NOMO-1 treated with dmso at 0.1 percent for 144 hours (cell line): Measurements from ENCODE around the gene HS6ST2.
A peak's percentile ranks its signal among the peaks of the same experiment; 100 is the strongest.

Source experiments
- DNase-seq: peaks from one replicate; lab custom pipeline; 2025; ENCODE audit not compliant: unreplicated experiment; lab: John Stamatoyannopoulos, UW

The HS6ST2 gene

DNA sequence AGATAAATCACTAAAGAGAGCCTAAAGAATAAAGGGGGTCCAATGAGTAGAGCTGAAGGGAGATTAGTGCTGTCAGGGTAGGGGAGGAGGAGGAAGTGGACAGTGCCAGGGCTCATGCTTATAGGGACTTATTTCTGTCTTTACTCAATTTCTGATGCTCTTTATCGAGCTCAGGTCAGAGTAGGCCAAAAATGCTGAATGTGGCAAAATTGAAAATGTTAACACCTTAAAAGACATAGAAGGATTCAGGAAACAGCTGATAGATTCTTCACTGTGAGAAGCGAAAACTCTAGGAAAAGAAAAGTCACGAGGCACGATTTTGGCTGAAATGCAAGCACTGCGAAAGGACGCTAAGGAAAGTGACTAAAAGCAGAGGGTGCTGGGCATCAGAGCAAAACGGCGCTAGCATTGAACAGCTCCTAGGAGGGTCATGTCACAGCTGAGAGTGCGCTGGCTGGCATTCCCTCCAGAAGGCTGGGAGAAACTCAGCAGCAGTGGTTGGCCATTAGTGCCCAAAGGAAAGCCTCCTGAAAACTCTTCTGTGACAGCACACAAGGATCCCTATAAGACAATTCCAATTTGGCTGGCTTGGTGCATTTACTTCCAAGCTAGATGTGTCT, 150.9 kb downstream of the HS6ST2 start:
- DNase-seq, result no peak

DNA sequence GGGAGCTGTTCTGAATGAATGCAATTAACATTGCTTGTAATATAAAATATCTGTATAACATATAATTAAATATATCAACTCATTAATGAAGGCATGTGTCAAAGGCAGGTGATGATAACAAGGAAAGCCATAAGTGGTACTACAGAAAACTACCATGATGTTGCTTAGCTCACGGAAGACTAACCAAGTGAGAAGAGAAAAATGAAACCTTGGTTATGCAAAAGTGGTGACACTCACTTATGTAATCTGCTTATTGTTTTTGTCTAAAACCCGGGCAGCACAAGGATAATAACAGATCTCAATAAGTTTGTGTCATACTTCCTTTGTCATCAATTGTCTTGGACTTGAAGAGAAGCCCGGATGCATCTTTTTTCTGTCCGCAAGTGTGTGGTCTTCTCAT, 156.4 kb downstream of the HS6ST2 start:
- no peak for DNase-seq

DNA sequence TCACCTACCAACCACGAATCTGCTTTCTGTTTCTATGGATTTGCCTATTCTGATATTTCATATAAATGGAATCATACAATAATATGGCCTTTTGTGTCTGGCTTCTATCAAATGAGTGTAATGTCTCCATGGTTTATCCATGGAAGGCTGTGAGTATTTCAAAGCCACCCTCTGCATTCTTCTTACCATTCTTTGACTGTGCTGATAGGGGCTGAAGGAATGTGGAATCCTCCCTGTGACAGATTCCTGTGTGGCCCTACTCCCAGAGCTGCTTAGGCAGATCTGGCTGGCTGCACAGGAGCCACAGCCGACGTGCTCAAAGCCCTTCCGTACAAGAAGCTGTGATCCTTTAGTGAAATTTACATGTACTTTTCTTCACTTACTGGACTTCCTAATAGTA, 163.2 kb downstream of the HS6ST2 start:
- no peak for DNase-seq

DNA sequence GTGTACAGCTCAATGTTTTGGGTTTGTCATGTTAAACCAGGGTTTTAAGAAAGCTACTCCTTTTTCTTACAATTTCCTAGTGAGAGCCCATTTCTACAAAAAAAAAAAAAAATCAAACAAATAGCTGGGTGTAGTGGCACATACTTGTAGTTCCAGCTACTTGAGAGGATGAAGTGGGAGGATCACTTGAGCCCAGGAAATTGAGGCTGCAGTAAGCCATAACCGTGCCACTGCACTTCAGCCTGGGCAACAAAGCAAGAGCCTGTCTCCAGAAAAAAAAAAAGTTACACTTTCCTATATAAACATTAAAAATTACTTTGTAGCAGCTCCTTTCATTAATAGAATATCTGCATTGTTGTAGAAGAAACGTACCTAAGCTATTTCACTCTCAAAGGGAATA, 166.7 kb downstream of the HS6ST2 start:
- no peak for DNase-seq

DNA sequence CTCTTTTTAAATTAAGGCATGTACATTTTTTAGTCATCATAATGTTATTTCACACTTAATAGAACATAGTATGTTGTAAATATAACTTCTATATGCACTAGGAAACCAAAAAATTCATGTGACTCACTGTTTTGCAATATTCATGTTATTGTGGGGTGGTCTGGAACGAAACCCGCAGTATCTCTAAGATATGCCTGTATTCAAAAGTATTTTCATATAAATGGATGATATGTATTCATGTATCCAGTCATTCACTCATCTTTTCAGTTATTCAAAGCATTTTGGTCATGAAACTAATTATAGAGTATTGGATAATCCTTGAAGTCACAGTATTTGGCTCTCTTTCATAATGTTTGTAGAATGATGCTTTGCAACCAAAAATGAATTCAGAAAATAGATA, 168.1 kb downstream of the HS6ST2 start:
- no peak for DNase-seq

DNA sequence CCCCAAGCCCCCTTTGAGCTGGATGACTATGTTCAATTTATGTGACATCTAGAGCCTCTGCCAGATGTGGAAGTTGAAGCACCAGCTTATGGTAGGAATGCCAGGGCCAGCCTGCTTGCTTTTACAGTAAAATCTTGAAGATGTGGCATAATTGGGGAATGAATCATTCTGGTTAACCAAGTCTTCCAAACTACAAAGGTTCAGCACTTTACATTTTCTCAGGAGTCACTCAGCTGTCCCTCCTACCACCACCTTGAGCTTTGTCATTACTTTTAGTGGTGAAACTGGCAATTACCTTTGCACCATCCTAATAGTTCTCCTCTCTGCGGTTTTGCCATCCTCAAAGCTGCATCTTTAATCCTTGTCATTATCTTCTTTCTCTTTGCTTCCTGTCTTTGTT, 172.2 kb downstream of the HS6ST2 start:
- no peak for DNase-seq

DNA sequence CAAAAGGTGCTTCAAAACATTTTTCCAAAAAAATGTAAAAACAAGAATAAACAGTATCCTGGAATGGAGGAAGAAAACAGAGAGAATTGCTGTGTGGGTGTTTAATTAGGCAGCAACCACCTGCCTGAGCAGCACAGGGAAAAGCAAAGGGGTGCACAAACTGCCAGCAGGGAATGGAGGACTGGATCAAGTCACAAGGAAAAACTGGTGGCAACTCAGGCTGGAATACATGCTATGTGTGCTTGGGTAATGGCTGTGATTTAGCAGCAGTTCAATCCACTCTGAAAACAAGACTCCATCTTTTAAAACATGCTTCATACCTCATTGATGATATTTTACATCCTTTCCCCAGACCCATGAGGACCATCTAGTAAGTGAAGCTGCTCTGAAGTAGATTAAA, 179.5 kb downstream of the HS6ST2 start:
- DNase-seq, result no peak

DNA sequence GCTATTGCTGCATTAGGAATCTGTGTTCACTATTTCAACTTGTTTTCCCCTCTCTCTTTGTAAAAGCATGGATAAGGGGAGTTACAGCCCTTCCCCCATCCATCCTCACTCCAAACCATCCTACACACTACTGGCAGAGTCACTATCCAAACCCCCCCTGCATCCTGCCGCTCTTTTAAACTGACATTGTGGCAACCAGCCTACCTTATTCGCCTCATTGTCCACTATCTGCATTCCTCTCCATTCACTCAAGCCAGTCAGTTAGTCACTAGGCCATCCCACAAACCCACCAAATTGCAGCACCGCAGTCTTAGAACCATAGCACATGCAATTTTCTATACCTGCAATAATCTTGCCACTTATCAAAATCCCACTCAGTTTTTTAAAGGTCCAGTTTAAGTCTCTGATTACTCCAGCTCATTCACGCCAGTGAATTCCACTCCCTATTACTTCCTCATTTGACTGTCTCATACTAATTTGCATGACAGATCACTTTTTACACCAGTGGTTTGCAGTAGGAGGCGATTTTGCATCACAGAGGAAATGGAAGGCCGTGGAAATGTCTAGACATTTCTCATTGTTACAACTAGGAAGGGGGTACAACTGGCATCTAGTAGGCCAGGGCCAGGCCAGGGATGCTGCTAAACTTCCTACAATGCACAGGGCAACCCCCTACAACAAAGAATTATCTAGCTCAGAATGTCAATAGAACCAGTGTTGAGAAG, 181.8 kb downstream of the HS6ST2 start:
- DNase-seq, result peak; percentile 26

DNA sequence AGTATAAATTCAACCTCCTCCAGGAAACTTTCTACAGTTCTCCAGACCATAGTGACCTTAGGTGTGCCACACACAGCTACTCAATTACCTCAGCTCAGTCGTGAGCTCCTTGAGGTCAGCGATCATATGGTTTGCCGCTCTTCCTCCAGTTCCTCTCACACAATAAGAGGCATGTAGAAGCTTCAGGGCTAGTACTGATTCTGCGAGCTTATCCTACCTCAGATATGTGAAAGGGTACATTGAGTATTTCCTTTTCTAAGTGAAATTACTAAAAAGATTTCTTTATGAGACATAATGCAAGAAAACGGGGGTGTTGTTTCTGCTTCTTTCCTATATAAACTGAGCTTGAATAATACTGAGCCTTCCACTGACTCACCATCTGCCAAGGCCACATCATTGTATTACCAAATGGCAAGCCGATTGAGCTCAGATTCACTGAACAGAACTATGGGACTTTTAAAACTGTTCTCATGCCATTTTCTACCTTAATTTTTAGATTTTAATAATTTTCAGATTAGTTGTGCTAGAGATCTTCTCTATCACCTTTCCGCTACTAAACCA, 183.1 kb downstream of the HS6ST2 start:
- no peak for DNase-seq

DNA sequence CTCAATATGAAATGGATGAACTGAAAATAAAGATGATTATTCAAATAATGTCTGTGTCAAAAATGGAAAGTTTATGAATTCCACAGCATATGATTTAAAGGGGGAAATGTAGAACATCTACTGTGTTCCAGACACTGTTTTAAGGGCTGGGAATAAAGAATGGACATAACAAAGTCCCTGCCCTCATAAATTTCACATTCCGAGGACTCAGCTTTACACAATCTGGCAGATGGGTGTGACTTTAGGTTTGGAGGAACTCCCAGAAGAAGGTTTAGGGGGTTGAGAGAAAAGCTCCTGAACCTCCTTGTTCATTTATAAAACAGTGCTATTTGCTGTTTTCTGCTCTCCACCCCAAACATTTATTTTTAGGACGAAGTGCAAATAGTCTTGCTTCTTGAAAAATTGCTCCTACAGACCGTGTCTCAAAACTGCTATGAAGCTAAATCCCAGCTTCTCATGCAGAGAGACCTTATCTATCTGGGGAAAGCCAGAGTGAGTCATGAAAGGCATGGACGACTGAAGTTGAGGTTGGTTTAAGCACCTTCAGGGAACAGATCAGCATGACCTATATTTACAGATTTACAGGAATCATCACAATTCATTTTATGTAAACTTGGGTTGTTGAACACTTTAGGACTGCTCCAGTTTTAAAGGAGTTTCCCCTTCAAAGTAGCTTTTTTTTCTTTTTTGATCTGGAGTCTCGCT, 184.3 kb downstream of the HS6ST2 start:
- no peak for DNase-seq

DNA sequence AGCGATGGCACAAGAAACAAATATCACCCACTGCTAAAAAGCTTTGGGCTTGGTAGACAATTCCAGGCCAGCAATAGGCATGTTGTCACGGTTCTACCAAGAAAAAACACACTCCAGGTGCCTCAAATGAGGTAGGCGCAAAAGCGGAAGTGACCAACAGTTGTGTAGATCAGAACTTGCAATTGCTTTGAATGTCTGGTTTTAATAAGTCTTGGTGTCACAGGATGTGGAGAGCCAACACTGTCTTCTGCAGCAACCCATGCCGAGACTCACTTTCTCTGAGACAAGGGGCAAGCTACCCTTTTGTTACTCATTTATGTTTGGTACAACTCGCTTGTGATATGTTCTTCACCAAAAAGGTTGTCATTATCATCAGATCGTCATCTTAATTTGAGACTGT, 188.8 kb downstream of the HS6ST2 start:
- DNase-seq, result no peak

DNA sequence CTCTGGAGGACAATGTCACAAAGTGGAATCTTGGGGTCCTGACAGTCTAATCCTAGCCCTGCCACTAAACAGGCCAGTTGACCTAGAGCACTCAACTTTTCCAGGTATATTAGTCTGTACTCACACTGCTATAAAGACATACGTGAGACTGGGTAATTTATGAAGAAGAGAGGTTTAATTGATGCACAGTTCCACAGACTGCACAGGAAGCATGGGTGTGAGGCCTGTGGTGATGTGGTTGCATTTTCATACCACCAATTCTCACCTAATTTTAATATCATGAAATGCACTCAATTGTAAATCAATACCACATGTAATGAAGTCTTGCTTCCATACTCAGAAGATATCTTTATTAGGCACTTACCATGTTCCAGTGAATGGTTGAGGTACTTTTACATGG, 192.0 kb downstream of the HS6ST2 start:
- DNase-seq, result no peak

DNA sequence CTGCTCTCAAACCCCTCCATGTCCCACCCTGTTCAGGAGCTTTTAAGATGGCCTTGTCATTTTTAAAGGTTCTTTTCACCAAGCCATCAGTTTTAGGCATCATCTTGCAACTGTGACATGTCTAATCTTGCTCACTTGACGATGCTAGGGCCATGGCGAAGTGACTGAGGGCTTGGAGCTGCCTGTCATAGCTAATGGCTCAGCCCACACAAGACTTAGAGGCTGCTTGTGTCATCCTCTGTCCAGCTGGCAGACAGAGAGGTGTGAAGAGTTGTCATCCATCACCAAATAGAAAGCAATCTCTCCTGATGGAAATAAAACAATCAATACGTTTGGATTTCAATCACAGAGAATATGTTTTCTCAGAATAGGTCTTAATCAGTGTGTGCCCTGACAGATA, 194.9 kb downstream of the HS6ST2 start:
- DNase-seq, result no peak

DNA sequence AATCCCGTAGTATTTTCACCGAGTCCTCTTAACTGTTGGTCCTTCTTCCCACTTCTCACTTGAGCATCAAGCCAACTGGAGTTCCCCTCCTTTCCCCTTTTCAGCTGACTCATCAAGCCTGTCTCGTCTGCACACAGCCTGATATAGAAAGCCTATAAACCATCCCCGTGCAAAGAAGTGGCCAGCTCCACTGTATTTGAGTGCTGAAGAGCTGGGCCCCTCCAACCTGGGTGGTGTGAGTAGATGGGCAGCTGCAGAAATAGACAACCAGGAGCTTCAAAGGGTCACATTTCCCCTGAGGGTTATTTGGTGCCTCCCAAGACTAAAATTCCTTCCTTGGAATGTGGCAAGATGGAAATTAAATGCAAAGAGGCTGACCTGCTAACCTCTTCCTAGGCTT, 199.7 kb downstream of the HS6ST2 start:
- DNase-seq, result no peak

DNA sequence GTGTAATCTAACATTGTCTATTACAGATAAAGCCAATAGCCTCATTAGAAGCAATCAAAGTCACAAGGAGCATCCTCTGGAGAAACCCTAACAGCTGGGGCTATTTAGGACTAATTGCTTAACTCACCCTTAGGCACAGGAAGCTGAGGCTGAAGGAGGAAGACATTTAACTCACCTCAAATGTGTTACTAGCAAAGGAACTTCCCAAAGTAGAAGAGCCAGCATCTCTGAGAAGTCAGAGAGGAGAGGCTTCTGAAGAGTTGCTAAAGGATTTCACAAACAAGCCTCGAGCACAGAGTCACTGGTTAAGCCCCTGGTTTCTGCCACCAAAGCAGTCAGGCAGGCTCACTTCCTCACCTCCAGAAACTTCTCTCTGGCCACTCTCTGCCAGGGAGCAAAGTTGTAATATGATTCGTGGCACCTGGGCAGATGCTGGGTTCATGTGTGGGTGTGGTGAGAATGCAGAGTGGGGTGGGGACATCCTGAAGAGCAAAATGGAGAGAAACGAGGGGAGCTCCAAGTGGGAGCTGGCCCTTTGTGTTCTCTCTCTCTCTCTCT, 201.3 kb downstream of the HS6ST2 start:
- peak; percentile 31 for DNase-seq

DNA sequence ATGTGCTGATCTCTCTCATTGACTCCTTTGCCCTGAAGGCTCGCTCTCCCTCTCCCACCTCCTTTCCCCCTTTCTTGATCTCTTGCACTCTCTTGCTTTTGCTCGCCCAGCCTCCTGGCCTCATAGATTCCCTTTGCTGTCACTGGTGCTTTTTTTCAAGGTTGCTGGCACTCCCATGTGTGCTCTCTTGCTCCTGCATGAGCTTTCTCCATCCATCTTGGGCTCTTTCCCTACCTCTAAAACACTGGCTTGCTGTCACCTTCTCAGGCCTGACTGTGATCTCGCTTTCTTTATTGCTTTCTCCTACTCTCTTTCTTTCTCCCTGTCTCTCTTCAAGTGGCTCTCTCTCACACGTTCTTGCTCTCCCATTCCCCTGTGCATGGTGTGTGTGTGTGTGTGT, 202.0 kb downstream of the HS6ST2 start:
- DNase-seq, result no peak

DNA sequence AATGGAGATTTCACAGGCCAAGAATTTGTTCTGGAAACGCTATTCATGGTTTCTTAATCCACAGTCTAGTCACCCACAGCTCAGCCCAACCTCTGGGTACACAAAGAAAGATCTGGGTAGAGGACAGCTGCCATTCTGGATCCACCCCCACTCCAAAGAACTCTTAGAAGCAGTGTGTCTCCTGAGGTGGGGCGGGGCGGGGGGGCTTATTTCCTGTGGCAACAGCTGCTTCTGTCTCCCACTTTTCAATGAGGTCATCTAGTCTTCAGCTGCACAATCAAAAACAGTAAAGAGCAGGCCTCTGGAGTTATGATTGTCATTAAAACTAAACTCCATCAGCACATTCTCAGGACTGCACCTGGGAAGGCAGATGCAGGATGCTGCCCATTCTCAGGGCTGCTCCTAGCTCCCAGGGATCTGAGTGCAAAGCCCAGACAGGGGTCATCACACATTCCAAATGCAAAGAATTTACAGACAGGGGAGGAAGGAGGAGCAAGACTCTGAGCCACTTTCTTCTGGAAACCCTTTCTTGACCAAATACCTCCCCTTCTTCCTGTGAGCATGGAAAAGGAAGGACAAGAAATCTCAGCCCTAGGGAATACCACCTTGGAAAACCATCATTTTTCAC, 207.3 kb downstream of the HS6ST2 start:
- no peak for DNase-seq

DNA sequence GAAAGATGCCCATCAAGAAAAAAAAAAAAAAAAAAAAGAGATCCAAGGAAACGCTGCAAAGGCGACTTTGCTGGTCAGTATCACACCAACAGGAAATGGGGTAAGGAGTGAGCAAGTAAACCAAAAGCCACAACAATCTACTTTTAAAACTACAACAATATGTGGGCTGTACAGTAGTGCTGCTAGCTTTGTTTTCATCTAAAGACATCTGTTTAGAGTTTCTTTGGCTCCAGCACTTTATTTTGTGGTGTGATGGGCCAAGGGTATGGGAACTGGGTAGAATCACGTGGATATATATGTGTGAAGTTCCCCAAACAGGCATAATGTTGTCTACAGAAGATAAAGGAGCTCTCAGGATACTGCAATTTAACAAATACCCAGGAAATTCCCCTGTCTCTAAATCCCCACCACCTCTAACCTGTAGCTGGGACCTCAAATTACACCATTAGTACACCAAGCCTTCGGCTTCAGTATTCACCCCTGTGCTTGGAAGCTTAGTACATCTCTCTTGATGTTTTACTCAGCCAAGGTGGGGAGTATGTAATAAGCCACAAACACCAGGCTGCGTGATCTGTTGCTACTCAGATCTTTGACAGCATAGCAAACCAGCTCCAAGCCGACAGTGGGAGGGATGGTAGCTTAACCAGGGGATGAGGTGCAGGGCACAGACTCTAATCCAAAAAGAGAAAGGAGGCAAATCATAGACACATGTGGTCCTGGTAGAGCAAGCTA, 207.9 kb downstream of the HS6ST2 start:
- DNase-seq, result no peak

DNA sequence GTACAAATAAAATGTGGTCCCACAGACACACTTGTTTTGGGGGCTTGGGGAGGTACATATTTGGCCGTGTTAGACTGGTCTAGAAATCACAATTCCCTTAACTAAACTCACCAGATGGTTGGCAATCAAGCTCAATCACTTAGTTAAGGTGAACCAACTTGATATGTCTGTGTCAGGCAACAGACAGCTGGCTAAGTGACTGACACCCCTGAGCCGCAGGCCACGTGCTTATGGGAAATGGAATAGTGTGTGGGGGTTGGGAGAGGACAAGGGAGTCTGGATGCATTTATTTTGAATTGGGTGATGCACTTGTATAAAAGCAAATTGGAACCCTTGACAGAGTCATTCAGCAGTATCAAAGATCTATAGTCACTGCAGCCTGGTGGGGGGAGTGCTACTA, 209.0 kb downstream of the HS6ST2 start:
- DNase-seq, result no peak

DNA sequence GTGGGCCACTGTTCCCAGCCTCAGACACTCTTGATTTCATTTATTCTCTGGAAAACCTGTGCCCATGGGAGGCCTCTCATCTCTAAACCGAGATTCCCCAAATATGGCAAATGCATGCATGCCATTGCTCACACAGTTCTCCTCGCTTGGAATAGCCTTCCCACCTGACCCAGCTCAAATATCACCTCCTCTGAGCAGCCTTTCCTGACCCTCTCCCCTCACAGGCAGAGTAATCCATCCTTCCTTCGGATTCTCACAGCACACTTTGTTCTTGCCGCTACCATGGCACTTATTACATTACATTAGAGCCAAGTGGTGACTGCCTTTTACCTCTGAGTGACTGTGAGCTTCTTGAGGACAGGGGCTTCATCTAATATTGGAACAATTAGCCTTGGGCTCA, 209.5 kb downstream of the HS6ST2 start:
- DNase-seq, result no peak

DNA sequence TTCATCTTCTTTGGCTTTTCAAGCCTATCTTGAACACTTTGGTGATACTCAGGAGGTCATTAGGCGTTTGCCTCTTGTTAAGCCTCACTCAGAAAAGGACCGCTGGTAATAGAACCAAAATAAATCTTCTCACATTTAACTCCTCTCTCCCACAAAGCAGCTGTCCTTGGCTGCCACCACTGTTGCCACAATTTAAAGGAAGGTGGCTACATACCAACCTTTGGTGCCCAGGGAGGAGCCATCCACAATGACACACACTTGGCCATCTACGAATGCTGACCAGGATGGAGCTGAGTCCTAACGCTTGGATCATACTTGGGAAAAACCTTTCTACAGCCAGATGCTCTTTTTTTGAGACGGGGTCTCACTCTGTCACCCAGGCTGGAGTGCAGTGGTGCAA, 210.2 kb downstream of the HS6ST2 start:
- no peak for DNase-seq
